Osteocyte (in vitro differentiated cells): Measurements from ENCODE around the gene ZNF546. TPM values are rescaled to one million over a fixed set of nuclear protein-coding genes. Genes with fewer than 3 reads are reported as not detected.
A peak's percentile ranks its signal among the peaks of the same experiment; 100 is the strongest.

Experiments
- DNase-seq: peaks from one replicate; pipeline ENCODE4 v3.0.0; 2021; ENCODE audit warnings: mixed read lengths; ENCODE audit not compliant: unreplicated experiment; ENCODE audit errors: extremely low spot score
- H3K27ac Mint-ChIP-seq: one replicate; pipeline ENCODE4 v1.8.0; 2021; ENCODE audit warnings: mild to moderate bottlenecking, mixed read lengths; ENCODE audit not compliant: unreplicated experiment
- H3K27me3 Mint-ChIP-seq: one replicate; pipeline ENCODE4 v1.8.0; 2021; ENCODE audit warnings: mixed read lengths; ENCODE audit not compliant: unreplicated experiment
- H3K36me3 Mint-ChIP-seq: one replicate; pipeline ENCODE4 v1.8.0; 2021; ENCODE audit warnings: mixed read lengths; ENCODE audit not compliant: unreplicated experiment
- H3K4me1 Mint-ChIP-seq: one replicate; pipeline ENCODE4 v1.8.0; 2021; ENCODE audit warnings: mixed read lengths; ENCODE audit not compliant: unreplicated experiment
- H3K4me3 Mint-ChIP-seq: one replicate; pipeline ENCODE4 v1.8.0; 2021; ENCODE audit warnings: mild to moderate bottlenecking, moderate library complexity, mixed read lengths; ENCODE audit not compliant: unreplicated experiment
- H3K9me3 Mint-ChIP-seq: one replicate; pipeline ENCODE4 v1.8.0; 2021; ENCODE audit warnings: mixed read lengths; ENCODE audit not compliant: unreplicated experiment
- CTCF ChIP-seq: fragments of 200-600 bp; sonication (generic); IDR thresholded peaks from 2 replicates; pipeline ENCODE4 v1.5.0; 2021; ENCODE audit warnings: antibody characterized with exemption, mild to moderate bottlenecking, moderate library complexity
- total RNA-seq: library from RNA; stranded (reverse); gene quantifications from 2 replicates; pipeline ENCODE4 v1.2.1, GENCODE V29; 2021

The ZNF546 gene
- total RNA-seq, 1 donor from 2014 or later: 7.3 TPM

GRCh38 chr19:39996218-39996810 is 546 bp upstream of the ZNF546 start:
- no peaks in the 10 kb centered on the region for H3K27me3 Mint-ChIP-seq
- H3K36me3 Mint-ChIP-seq: peaks cover 1% of the 10 kb centered on the region
- peak overlapping the region; percentile 97 for H3K4me3 Mint-ChIP-seq
- no peak for TF ChIP-seq CTCF
- peak overlapping the region; percentile 91 for H3K27ac Mint-ChIP-seq
- no peaks in the 10 kb centered on the region for H3K9me3 Mint-ChIP-seq
- DNase-seq: no peak
- H3K4me1 Mint-ChIP-seq: peaks cover 28% of the 10 kb centered on the region

- Mint-ChIP-seq H3K36me3 (peaks cover 1% of the 10 kb centered on the region), H3K4me3 (peak overlapping the region; percentile 97), H3K27ac (peak overlapping the region; percentile 91), H3K27me3 (no peaks in the 10 kb centered on the region), H3K9me3 (no peaks in the 10 kb centered on the region), H3K4me1 (peaks cover 28% of the 10 kb centered on the region)
- no peak for DNase-seq
- TF ChIP-seq CTCF: no peak
Measured at GRCh38 chr19:39997638-39998216, 867 bp downstream of the ZNF546 start.

- H3K36me3 Mint-ChIP-seq: peaks cover 1% of the 10 kb centered on the region
- no peak for DNase-seq
- no peaks in the 10 kb centered on the region for H3K27me3 Mint-ChIP-seq
- H3K27ac Mint-ChIP-seq: no peak overlapping the region
- no peak overlapping the region for H3K4me3 Mint-ChIP-seq
- H3K9me3 Mint-ChIP-seq: no peaks in the 10 kb centered on the region
- TF ChIP-seq CTCF: no peak
- peaks cover 28% of the 10 kb centered on the region for H3K4me1 Mint-ChIP-seq
Measured at GRCh38 chr19:39998501-39998900, 1.6 kb downstream of the ZNF546 start.

- Mint-ChIP-seq H3K4me1 (peaks cover 4% of the 10 kb centered on the region), H3K9me3 (peaks cover 12% of the 10 kb centered on the region), H3K36me3 (peaks cover 40% of the 10 kb centered on the region), H3K27ac (no peak overlapping the region), H3K4me3 (no peak overlapping the region), H3K27me3 (no peaks in the 10 kb centered on the region)
- no peak for TF ChIP-seq CTCF
- no peak for DNase-seq
Measured at GRCh38 chr19:40005691-40006272, 8.9 kb downstream of the ZNF546 start.

GRCh38 chr19:40006273-40006691 is 9.4 kb downstream of the ZNF546 start:
- Mint-ChIP-seq H3K27me3 (no peaks in the 10 kb centered on the region), H3K27ac (no peak overlapping the region), H3K9me3 (peaks cover 13% of the 10 kb centered on the region), H3K36me3 (peaks cover 42% of the 10 kb centered on the region), H3K4me1 (peaks cover 4% of the 10 kb centered on the region), H3K4me3 (no peak overlapping the region)
- no peak for TF ChIP-seq CTCF
- DNase-seq: no peak
